Astrocyte (in vitro differentiated cells and primary cell): Measurements from ENCODE around the gene ABTB2.

Experiments used
- EZH2 ChIP-seq: IDR thresholded peaks from 2 replicates; pipeline ENCODE4 v1.6.1; 2012; ENCODE audit warnings: mild to moderate bottlenecking, low read length, inconsistent platforms; ENCODE audit not compliant: insufficient read depth
- TF ChIP-seq, protein P1 (sequence below): IDR thresholded peaks from 2 replicates; pipeline ENCODE4 v1.5.1; 2011; ENCODE audit warnings: low read depth, mild to moderate bottlenecking, inconsistent platforms, low read length, moderate library complexity; ENCODE audit not compliant: insufficient read depth

DNA sequence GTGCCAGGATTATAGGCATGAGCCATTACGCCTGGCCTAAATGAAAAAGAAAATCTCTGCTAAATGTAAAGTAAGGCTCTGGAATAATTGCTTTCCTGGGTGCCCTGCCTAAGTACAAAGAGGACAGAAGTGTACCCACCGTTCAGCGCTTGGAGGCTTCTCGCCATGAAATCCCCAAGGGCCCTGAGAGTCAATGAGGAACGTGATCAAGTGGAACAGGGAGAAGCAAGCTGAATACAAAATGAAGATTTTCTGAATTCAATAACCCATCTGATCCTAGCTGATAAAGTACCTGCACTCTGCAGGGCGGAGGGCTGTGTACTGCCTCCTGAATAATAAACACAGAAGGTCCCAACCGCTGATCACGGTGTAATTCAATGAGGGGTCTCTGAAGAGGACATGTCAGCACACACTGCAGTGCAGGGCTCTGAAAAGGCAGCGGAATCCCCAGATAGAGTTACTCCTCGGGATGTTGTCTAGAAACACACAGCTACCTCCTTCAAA is 97.7 kb downstream of the ABTB2 start:
- TF ChIP-seq, protein P1, sequence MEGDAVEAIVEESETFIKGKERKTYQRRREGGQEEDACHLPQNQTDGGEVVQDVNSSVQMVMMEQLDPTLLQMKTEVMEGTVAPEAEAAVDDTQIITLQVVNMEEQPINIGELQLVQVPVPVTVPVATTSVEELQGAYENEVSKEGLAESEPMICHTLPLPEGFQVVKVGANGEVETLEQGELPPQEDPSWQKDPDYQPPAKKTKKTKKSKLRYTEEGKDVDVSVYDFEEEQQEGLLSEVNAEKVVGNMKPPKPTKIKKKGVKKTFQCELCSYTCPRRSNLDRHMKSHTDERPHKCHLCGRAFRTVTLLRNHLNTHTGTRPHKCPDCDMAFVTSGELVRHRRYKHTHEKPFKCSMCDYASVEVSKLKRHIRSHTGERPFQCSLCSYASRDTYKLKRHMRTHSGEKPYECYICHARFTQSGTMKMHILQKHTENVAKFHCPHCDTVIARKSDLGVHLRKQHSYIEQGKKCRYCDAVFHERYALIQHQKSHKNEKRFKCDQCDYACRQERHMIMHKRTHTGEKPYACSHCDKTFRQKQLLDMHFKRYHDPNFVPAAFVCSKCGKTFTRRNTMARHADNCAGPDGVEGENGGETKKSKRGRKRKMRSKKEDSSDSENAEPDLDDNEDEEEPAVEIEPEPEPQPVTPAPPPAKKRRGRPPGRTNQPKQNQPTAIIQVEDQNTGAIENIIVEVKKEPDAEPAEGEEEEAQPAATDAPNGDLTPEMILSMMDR: no peak
- TF ChIP-seq EZH2: no peak
